SK-N-SH (cell line): ENCODE measurements around the gene TREM1.

Experiments used
- CTCF ChIP-seq: fragments of 200-600 bp; sonication (generic); IDR thresholded peaks from 2 replicates; pipeline ENCODE4 v1.6.1; 2017; ENCODE audit warnings: antibody characterized with exemption, mild to moderate bottlenecking, moderate library complexity
- EZH2phosphoT487 ChIP-seq: fragments of 200-600 bp; sonication (generic); IDR thresholded peaks from 2 replicates; pipeline ENCODE4 v1.6.1; 2017; ENCODE audit warnings: low read depth, mixed run types, mild to moderate bottlenecking, antibody characterized with exemption, moderate library complexity, borderline replicate concordance
- JUND ChIP-seq: IDR thresholded peaks from 2 replicates; pipeline ENCODE4 v1.4.0; 2012
- MAX ChIP-seq: IDR thresholded peaks from 2 replicates; pipeline ENCODE4 v1.4.0; 2012; ENCODE audit warnings: low read depth
- NRF1 ChIP-seq: IDR thresholded peaks from 2 replicates; pipeline ENCODE4 v1.6.1; 2012; ENCODE audit warnings: low read depth, mild to moderate bottlenecking, low read length
- PBX3 ChIP-seq: IDR thresholded peaks from 2 replicates; pipeline ENCODE4; 2012
- POLR2AphosphoS5 ChIP-seq: IDR thresholded peaks from 2 replicates; pipeline ENCODE4 v1.6.1; 2012; ENCODE audit warnings: low read depth, low read length
- RAD21 ChIP-seq: IDR thresholded peaks from 2 replicates; pipeline ENCODE4 v1.6.1; 2012; ENCODE audit warnings: mild to moderate bottlenecking, low read length
- REST ChIP-seq: IDR thresholded peaks from 2 replicates; pipeline ENCODE4 v1.6.1; 2012; ENCODE audit warnings: mild to moderate bottlenecking, low read depth, low read length, moderate library complexity
- RFX5 ChIP-seq: IDR thresholded peaks from 2 replicates; pipeline ENCODE4 v1.6.1; 2012; ENCODE audit warnings: mild to moderate bottlenecking, improper control_type of control experiment, low read length
- SIN3A ChIP-seq: IDR thresholded peaks from 2 replicates; pipeline ENCODE4 v1.6.1; 2012; ENCODE audit warnings: low read depth, mild to moderate bottlenecking, low read length, moderate library complexity, borderline replicate concordance
- SMC3 ChIP-seq: IDR thresholded peaks from 2 replicates; pipeline ENCODE4 v1.6.1; 2012; ENCODE audit warnings: low read depth, low read length, improper control_type of control experiment
- TAF1 ChIP-seq: IDR thresholded peaks from 2 replicates; pipeline ENCODE4 v1.6.1; 2012; ENCODE audit warnings: low read depth, mild to moderate bottlenecking, low read length, moderate library complexity, borderline replicate concordance

GRCh38 chr6:41283600-41283999 lies 2.9 kb downstream of the TREM1 start:
- TF ChIP-seq PBX3 (no peak), SIN3A (no peak), POLR2AphosphoS5 (no peak), CTCF (no peak), TAF1 (no peak), MAX (no peak), NRF1 (no peak), EZH2phosphoT487 (no peak), RFX5 (no peak), SMC3 (no peak), RAD21 (no peak), JUND (no peak), REST (no peak)
